Glutamatergic neuron (in vitro differentiated cells): ENCODE data around the gene FLYWCH1. TPM values are rescaled to one million over a fixed set of nuclear protein-coding genes. Genes with fewer than 3 reads are reported as not detected.
"Not testable (repeated sequence)": the region's sequence is repeated elsewhere in the genome, so short reads cannot be mapped to it uniquely, and the experiment has no call there.

Experiments used
- DNase-seq: peaks from one replicate; pipeline ENCODE4 v3.0.0; 2022
- H3K27ac Mint-ChIP-seq: one replicate; pipeline ENCODE4 v1.8.0; 2020; ENCODE audit warnings: mild to moderate bottlenecking, mixed read lengths, inconsistent platforms; ENCODE audit not compliant: unreplicated experiment
- H3K27me3 Mint-ChIP-seq: one replicate; pipeline ENCODE4 v1.8.0; 2020; ENCODE audit warnings: mild to moderate bottlenecking, moderate library complexity, mixed read lengths, inconsistent platforms; ENCODE audit not compliant: unreplicated experiment
- H3K36me3 Mint-ChIP-seq: one replicate; pipeline ENCODE4 v1.8.0; 2020; ENCODE audit warnings: mild to moderate bottlenecking, mixed read lengths, inconsistent platforms; ENCODE audit not compliant: unreplicated experiment
- H3K4me1 Mint-ChIP-seq: one replicate; pipeline ENCODE4 v1.8.0; 2020; ENCODE audit warnings: mild to moderate bottlenecking, low read depth, mixed read lengths, inconsistent platforms; ENCODE audit not compliant: unreplicated experiment
- H3K4me3 Mint-ChIP-seq: one replicate; pipeline ENCODE4 v1.8.0; 2020; ENCODE audit warnings: mild to moderate bottlenecking, mixed read lengths, inconsistent platforms; ENCODE audit not compliant: unreplicated experiment
- H3K9me3 Mint-ChIP-seq: one replicate; pipeline ENCODE4 v1.8.0; 2020; ENCODE audit warnings: mild to moderate bottlenecking, moderate library complexity, mixed read lengths, inconsistent platforms; ENCODE audit not compliant: unreplicated experiment
- CTCF ChIP-seq: fragments of 200-600 bp; sonication (generic); IDR thresholded peaks from one replicate; pipeline ENCODE4 v1.5.0; 2021; ENCODE audit not compliant: partially characterized antibody, unreplicated experiment
- total RNA-seq: library from RNA; stranded (reverse); fragmentation: NEBNext Ultra II Directional; extraction: Animal tissue kit (Norgen Biotek cat#: 25700); gene quantifications from one replicate; pipeline ENCODE4 v1.2.1, GENCODE V29; 2021; ENCODE audit not compliant: unreplicated experiment

The FLYWCH1 gene
- total RNA-seq, 1 donor from 2014 or later = 77.1 TPM

- peaks cover 5% of the 10 kb centered on the region for H3K36me3 Mint-ChIP-seq
- TF ChIP-seq CTCF = no peak
- DNase-seq = peak; percentile 58
- peaks cover 7% of the 10 kb centered on the region for H3K9me3 Mint-ChIP-seq
- no peak overlapping the region for H3K27ac Mint-ChIP-seq
- H3K27me3 Mint-ChIP-seq = no peaks in the 10 kb centered on the region
- peak overlapping the region; percentile 69 for H3K4me3 Mint-ChIP-seq
- H3K4me1 Mint-ChIP-seq = peaks cover 3% of the 10 kb centered on the region
Measured at GRCh38 chr16:2924901-2925755, 13.4 kb downstream of the FLYWCH1 start.

GRCh38 chr16:2925951-2926649 is 14.4 kb downstream of the FLYWCH1 start:
- H3K4me3 Mint-ChIP-seq = no peak overlapping the region

DNA sequence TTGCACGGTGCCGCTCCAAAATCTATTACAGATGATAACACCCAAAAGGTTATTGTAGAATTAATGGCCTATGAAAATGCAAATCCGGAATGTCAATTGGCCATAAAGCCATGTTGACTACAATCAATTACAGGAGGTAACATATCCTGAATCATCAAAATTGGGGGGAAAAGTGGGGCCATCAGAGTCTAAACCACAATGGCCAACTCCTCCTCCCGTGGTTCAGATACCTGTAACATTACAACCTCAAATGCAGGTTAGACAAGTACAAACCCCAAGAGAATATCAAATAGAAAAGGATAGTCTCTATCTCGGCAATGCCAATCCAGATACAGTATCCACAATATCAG is 14.9 kb downstream of the FLYWCH1 start:
- DNase-seq = no peak
- H3K27ac Mint-ChIP-seq = no peak overlapping the region
- H3K9me3 Mint-ChIP-seq = peaks cover 7% of the 10 kb centered on the region
- H3K4me1 Mint-ChIP-seq = peaks cover 3% of the 10 kb centered on the region
- H3K36me3 Mint-ChIP-seq = peaks cover 5% of the 10 kb centered on the region
- H3K27me3 Mint-ChIP-seq = no peaks in the 10 kb centered on the region
- TF ChIP-seq CTCF = no peak
- no peak overlapping the region for H3K4me3 Mint-ChIP-seq

More at GRCh38 chr16:2925951-2926649, 14.4 kb downstream of the FLYWCH1 start:
- H3K36me3 Mint-ChIP-seq = peaks cover 5% of the 10 kb centered on the region
- peaks cover 3% of the 10 kb centered on the region for H3K4me1 Mint-ChIP-seq
- TF ChIP-seq CTCF = no peak
- peaks cover 7% of the 10 kb centered on the region for H3K9me3 Mint-ChIP-seq
- no peaks in the 10 kb centered on the region for H3K27me3 Mint-ChIP-seq
- DNase-seq = no peak
- H3K27ac Mint-ChIP-seq = no peak overlapping the region

GRCh38 chr16:2927010-2927646 is 15.4 kb downstream of the FLYWCH1 start:
- TF ChIP-seq CTCF = peak; percentile 98
- no peak overlapping the region for H3K27ac Mint-ChIP-seq

DNA sequence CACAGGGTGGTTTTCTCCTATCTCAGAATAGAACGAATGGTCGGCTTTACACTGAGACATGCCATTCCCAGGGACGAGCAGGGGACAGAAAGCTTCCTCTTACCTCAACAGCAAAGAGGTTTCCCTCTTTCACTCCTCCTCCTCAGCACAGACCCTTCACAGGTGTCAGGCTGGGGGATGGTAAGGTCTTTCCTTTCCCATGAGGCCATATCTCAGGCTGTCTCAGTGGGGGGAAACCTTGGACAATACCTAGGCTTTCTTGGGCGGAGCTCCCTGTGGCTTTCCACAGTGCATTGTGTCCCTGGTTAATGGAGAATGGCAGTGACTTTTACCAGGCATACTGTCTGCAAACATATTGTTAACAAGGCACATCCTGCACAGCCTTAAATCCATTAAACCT is 16.4 kb downstream of the FLYWCH1 start:
- H3K4me1 Mint-ChIP-seq, H3K27ac Mint-ChIP-seq, H3K36me3 Mint-ChIP-seq, DNase-seq, H3K9me3 Mint-ChIP-seq, H3K4me3 Mint-ChIP-seq, H3K27me3 Mint-ChIP-seq: not testable (repeated sequence)

More at GRCh38 chr16:2927010-2927646, 15.4 kb downstream of the FLYWCH1 start:
- Mint-ChIP-seq H3K4me3 (no peak overlapping the region), H3K36me3 (peaks cover 5% of the 10 kb centered on the region), H3K27me3 (no peaks in the 10 kb centered on the region), H3K9me3 (peaks cover 7% of the 10 kb centered on the region), H3K4me1 (peaks cover 3% of the 10 kb centered on the region)
- peak; percentile 85 for DNase-seq
